Activated naive CD8-positive, alpha-beta T cell treated with anti-CD3 and anti-CD28 coated beads, Interleukin-2, amount 50 U/mL, for 16 hours (primary cell): ENCODE data around the gene FLCN.

Source experiments
- DNase-seq: peaks from one replicate; pipeline ENCODE4 v3.0.0-alpha.2; 2020; ENCODE audit warnings: low read depth, low spot score

FLCN gene

GRCh38 chr17:17236295-17237025, 508 bp downstream of the FLCN start:
- DNase-seq = no peak

GRCh38 chr17:17235212-17236174, 1.5 kb downstream of the FLCN start:
- DNase-seq = no peak

- no peak for DNase-seq
Observed at GRCh38 chr17:17232303-17232621, 4.7 kb downstream of the FLCN start.

GRCh38 chr17:17231621-17232302, 5.2 kb downstream of the FLCN start:
- no peak for DNase-seq

GRCh38 chr17:17229416-17230384, 7.3 kb downstream of the FLCN start:
- DNase-seq = no peak

GRCh38 chr17:17228521-17229279, 8.3 kb downstream of the FLCN start:
- no peak for DNase-seq

GRCh38 chr17:17227608-17228520, 9.1 kb downstream of the FLCN start:
- no peak for DNase-seq

- no peak for DNase-seq
Observed at GRCh38 chr17:17226451-17227265, 10.3 kb downstream of the FLCN start.

- DNase-seq = no peak
Observed at GRCh38 chr17:17225901-17226300, 11.1 kb downstream of the FLCN start.

- no peak for DNase-seq
Observed at GRCh38 chr17:17224137-17224536, 12.8 kb downstream of the FLCN start.

GRCh38 chr17:17223736-17224135, 13.2 kb downstream of the FLCN start:
- no peak for DNase-seq

GRCh38 chr17:17221329-17221728, 15.6 kb downstream of the FLCN start:
- no peak for DNase-seq

- DNase-seq = no peak
Observed at GRCh38 chr17:17220529-17220928, 16.4 kb downstream of the FLCN start.

- no peak for DNase-seq
Observed at GRCh38 chr17:17217995-17218394, 19.0 kb downstream of the FLCN start.

GRCh38 chr17:17216776-17217175, 20.2 kb downstream of the FLCN start:
- DNase-seq = no peak

- DNase-seq = no peak
Observed at GRCh38 chr17:17216236-17216635, 20.7 kb downstream of the FLCN start.

GRCh38 chr17:17215575-17215974, 21.4 kb downstream of the FLCN start:
- no peak for DNase-seq

GRCh38 chr17:17214646-17215436, 22.1 kb downstream of the FLCN start:
- no peak for DNase-seq
